ENCODE data around the gene PPP2R3C.

PPP2R3C gene

GRCh38 chr14:35121887-35122695 lies at the start of gene PPP2R3C, which contains the start of gene PRORP:
PPP2R3C (minus strand) TSS chr14:35121990; CDS start chr14:35121959, 31 bp downstream.
PRORP (plus strand) TSS chr14:35122552; CDS start chr14:35123246, 694 bp downstream.
- H3K4me3 ChIP-seq (ENCODE audit: low read depth, low read length), result peak within 1 kb of the TSS; percentile 88
- peak; percentile 94 for DNase-seq (ENCODE audit: low read depth)
- TF ChIP-seq CTCF (IDR thresholded peaks at IDR 0.05; ENCODE audit: low read depth, low read length, missing control alignments), result no peak

GRCh38 chr14:35167496-35167895 lies 45.7 kb upstream of the PPP2R3C start:
- no peak for DNase-seq (ENCODE audit: low read depth)
- H3K4me3 ChIP-seq (ENCODE audit: low read depth, low read length), result no peak overlapping the region
- no peak for TF ChIP-seq CTCF (IDR thresholded peaks at IDR 0.05; ENCODE audit: low read depth, low read length, missing control alignments)

- no peak for DNase-seq (ENCODE audit: low read depth)
- TF ChIP-seq CTCF (IDR thresholded peaks at IDR 0.05; ENCODE audit: low read depth, low read length, missing control alignments), result no peak
- no peak overlapping the region for H3K4me3 ChIP-seq (ENCODE audit: low read depth, low read length)
Observed at GRCh38 chr14:35164849-35165248, 43.1 kb upstream of the PPP2R3C start.

GRCh38 chr14:35163384-35163783 lies 41.6 kb upstream of the PPP2R3C start:
- DNase-seq (ENCODE audit: low read depth), result no peak
- no peak overlapping the region for H3K4me3 ChIP-seq (ENCODE audit: low read depth, low read length)
- no peak for TF ChIP-seq CTCF (IDR thresholded peaks at IDR 0.05; ENCODE audit: low read depth, low read length, missing control alignments)

- no peak overlapping the region for H3K4me3 ChIP-seq (ENCODE audit: low read depth, low read length)
- no peak for DNase-seq (ENCODE audit: low read depth)
- no peak for TF ChIP-seq CTCF (IDR thresholded peaks at IDR 0.05; ENCODE audit: low read depth, low read length, missing control alignments)
Observed at GRCh38 chr14:35161231-35161630, 39.4 kb upstream of the PPP2R3C start.

GRCh38 chr14:35159742-35160409 lies 38.1 kb upstream of the PPP2R3C start:
- no peak overlapping the region for H3K4me3 ChIP-seq (ENCODE audit: low read depth, low read length)
- no peak for DNase-seq (ENCODE audit: low read depth)
- TF ChIP-seq CTCF (IDR thresholded peaks at IDR 0.05; ENCODE audit: low read depth, low read length, missing control alignments), result no peak
